GM12875 (cell line): Measurements from ENCODE around the gene KIF3A.

Experiments
- H3K4me3 ChIP-seq: one replicate; pipeline ENCODE4 v1.5.1; 2011; ENCODE audit warnings: low read depth, low read length, control low read depth
- CTCF ChIP-seq: IDR thresholded peaks from 2 replicates; pipeline ENCODE4 v1.5.1; 2011; ENCODE audit warnings: low read depth, mild to moderate bottlenecking, control low read depth, inconsistent platforms, low read length, moderate library complexity, borderline replicate concordance; ENCODE audit not compliant: insufficient read depth

KIF3A gene

GRCh38 chr5:132662004-132662401 lies 75.3 kb downstream of the KIF3A start:
- TF ChIP-seq CTCF, result no peak
- H3K4me3 ChIP-seq, result no peak overlapping the region

- TF ChIP-seq CTCF, result no peak
- H3K4me3 ChIP-seq, result no peak overlapping the region
These were observed 75.9 kb downstream of the KIF3A start for GRCh38 chr5:132661231-132662003.

GRCh38 chr5:132659598-132660493 lies 77.5 kb downstream of the KIF3A start:
- TF ChIP-seq CTCF, result no peak
- no peak overlapping the region for H3K4me3 ChIP-seq

DNA sequence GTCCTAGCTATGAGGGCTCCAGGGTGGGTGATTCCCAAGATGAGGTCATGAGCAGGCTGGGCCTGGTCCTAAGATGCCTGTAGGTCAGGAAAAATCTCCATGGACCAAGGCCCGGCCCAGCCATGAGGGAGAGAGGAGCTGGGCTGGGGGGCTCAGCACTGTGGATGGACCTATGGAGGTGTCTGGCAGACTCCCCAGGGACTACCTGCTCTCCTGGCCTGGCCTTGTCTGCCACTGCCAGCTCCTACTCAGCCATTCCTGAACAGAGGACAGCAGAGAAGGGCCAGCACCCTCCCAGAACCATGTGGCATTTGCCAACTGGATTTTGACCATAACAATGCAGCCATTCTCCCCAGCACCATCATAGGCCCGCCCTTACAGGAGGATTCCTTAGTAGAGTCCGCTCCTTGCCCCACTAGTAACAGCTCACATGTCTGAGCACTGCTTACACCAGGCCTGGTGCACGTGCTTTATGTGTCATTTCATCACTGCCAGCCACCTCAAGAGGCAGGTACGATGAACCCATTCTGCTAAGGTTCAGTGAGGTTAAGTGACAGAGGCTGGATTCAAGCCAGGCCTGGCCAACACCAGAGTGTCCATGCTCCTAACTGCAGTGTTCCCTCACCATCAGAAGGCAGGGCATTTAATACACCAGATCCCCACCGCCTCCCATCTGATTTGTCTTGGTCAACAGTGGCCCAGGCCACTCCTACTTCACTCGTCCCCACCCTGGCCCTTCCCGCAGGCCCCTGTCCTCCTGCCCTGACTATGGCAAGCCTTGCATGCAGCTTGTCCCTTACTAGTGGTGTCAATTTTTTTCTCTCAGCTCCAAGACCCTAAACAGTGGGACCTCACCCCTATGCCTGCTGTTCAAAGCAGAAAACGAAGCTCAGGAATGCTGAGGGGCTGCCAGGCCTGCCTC lies 78.7 kb downstream of the KIF3A start:
- no peak overlapping the region for H3K4me3 ChIP-seq
- TF ChIP-seq CTCF, result no peak

DNA sequence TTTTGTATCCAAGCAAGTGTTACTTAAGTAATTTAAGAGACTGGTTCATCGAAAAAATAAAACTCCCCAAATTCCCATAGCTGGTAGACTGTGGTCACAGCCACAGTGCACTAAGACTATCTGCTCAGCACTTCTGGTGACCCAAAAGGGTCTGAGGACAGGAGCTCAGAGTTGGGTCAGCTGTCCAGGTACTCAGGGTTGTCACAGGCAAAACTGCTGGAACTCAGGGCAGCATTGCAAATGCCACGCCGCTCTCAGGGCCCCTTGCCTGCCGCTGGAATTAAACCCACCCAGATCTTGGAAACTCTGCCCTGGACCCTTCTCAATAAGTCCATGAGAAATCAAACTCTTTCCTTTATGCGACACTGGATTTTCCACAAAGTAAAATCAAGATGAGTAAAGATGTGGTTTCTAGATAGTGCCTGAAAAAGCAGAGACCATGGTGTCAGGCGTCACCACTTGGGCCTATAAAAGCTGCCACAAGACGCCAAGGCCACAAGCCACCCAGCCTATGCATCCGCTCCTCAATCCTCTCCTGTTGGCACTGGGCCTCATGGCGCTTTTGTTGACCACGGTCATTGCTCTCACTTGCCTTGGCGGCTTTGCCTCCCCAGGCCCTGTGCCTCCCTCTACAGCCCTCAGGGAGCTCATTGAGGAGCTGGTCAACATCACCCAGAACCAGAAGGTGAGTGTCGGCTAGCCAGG lies 79.5 kb downstream of the KIF3A start, which contains the start of gene IL13:
TSS of gene IL13 (plus strand) at position 498 of the 705 bp plus-strand sequence. CDS start at position 512, 14 bp downstream.
- no peak within 1 kb of the TSS for H3K4me3 ChIP-seq
- TF ChIP-seq CTCF, result no peak

DNA sequence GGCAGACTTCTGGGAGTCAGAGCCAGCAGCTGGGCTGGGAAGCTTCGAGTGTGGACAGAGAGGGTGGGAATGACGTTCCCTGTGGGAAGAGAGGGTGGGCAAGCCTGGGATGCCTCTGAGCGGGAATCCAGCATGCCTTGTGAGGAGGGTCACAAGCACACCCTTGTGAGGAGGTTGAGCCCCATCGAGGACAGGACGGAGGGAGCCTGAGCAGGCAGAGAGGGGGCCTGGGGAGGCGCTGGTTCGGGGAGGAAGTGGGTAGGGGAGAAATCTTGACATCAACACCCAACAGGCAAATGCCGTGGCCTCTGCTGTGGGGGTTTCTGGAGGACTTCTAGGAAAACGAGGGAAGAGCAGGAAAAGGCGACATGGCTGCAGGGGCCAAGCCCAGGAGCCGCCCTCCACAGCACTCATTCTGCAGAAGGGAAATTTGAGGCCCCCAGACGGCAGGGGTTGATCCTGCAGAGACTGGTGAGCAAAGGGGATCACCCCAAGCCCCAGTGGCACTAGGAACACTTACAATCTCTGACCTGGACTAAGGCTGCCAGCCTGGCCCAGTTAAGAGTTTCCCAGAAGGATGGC lies 80.5 kb downstream of the KIF3A start:
- no peak overlapping the region for H3K4me3 ChIP-seq
- TF ChIP-seq CTCF, result no peak
